Measurements from ENCODE around the gene LRRC15. TPM values are rescaled to one million over a fixed set of nuclear protein-coding genes. Genes with fewer than 3 reads are reported as not detected.

Gene LRRC15
- not detected for total RNA-seq

GRCh38 chr3:194369522-194370279 is at the start of gene LRRC15:
Gene LRRC15 (minus strand): TSS chr3:194369743. CDS start chr3:194361043, 8,700 bp downstream.
- ATAC-seq (replicated peaks): peak; percentile 45
- no peak within 1 kb of the TSS for H3K4me3 Mint-ChIP-seq
- no peaks in the 10 kb centered on the region for H3K4me1 Mint-ChIP-seq
- no peaks in the 10 kb centered on the region for H3K36me3 Mint-ChIP-seq (ENCODE audit: low read depth)
- peaks cover 31% of the 10 kb centered on the region for H3K27me3 Mint-ChIP-seq
- H3K9me3 Mint-ChIP-seq: no peaks in the 10 kb centered on the region
- H3K27ac Mint-ChIP-seq: no peak within 1 kb of the TSS

- no peak for ATAC-seq (replicated peaks)
- Mint-ChIP-seq H3K36me3 (ENCODE audit: low read depth) (peaks cover 100% of the 10 kb centered on the region), H3K4me1 (peaks cover 6% of the 10 kb centered on the region), H3K4me3 (no peak overlapping the region), H3K27me3 (no peaks in the 10 kb centered on the region), H3K9me3 (no peaks in the 10 kb centered on the region), H3K27ac (no peak overlapping the region)
These were observed 49.1 kb upstream of the LRRC15 start for GRCh38 chr3:194418671-194419070.

- no peaks in the 10 kb centered on the region for H3K27me3 Mint-ChIP-seq
- peak overlapping the region; percentile 69 for H3K27ac Mint-ChIP-seq
- peaks cover 92% of the 10 kb centered on the region for H3K36me3 Mint-ChIP-seq (ENCODE audit: low read depth)
- no peaks in the 10 kb centered on the region for H3K9me3 Mint-ChIP-seq
- ATAC-seq (replicated peaks): peak; percentile 82
- H3K4me3 Mint-ChIP-seq: peak overlapping the region; percentile 28
- H3K4me1 Mint-ChIP-seq: peaks cover 11% of the 10 kb centered on the region
These were observed 37.9 kb upstream of the LRRC15 start for GRCh38 chr3:194407423-194407822.

DNA sequence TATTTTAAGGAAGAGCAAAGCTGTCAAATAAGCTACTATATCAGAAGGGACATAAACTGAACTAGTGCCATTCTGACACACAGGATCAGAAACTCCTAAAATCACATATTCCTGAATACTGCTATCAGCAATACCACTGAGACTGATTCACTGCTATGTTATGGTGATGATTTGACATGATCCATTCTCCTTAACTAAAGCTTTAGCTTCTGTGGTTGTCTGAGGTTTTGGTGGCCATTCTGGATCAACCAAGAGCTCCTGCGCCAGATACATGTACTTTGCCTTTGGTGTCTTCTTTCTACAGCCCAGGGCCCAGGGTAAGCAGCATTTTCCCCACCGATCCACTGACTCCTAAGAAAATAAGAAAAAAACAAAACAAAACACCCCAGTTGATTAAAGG is 36.2 kb upstream of the LRRC15 start:
- Mint-ChIP-seq H3K9me3 (no peaks in the 10 kb centered on the region), H3K27ac (peak overlapping the region; percentile 52), H3K36me3 (ENCODE audit: low read depth) (peaks cover 76% of the 10 kb centered on the region), H3K4me3 (no peak overlapping the region), H3K27me3 (no peaks in the 10 kb centered on the region), H3K4me1 (peaks cover 11% of the 10 kb centered on the region)
- ATAC-seq (replicated peaks): no peak

GRCh38 chr3:194404365-194405140 is 35.0 kb upstream of the LRRC15 start:
- H3K9me3 Mint-ChIP-seq: no peaks in the 10 kb centered on the region
- H3K36me3 Mint-ChIP-seq (ENCODE audit: low read depth): peaks cover 64% of the 10 kb centered on the region
- no peaks in the 10 kb centered on the region for H3K27me3 Mint-ChIP-seq
- H3K27ac Mint-ChIP-seq: no peak overlapping the region
- H3K4me1 Mint-ChIP-seq: peaks cover 16% of the 10 kb centered on the region
- H3K4me3 Mint-ChIP-seq: no peak overlapping the region
- ATAC-seq (replicated peaks): no peak

DNA sequence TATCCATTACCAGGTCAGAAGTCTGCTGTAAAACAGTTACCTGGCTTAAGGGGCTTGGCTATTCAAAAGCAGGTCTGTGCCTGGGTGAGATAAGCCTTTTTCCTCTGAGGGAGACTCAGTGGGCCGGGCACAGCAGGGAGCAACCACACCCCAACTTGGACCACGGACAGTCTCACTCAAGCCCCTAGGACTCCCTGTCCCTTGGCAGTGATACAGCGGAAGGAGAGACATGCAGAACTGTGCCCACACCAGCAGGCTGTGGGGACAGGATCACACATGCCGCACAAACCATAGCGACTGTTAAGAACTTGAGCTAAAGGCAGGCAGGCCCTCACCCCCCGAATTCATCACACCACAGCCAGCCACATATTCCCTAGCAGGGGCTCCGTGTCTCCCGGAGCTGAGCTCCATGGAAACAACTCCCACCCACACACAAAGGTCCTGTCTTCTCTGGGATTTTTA is 32.4 kb upstream of the LRRC15 start:
- Mint-ChIP-seq H3K4me3 (no peak overlapping the region), H3K36me3 (ENCODE audit: low read depth) (peaks cover 41% of the 10 kb centered on the region), H3K4me1 (peaks cover 30% of the 10 kb centered on the region), H3K27me3 (no peaks in the 10 kb centered on the region), H3K9me3 (no peaks in the 10 kb centered on the region), H3K27ac (no peak overlapping the region)
- ATAC-seq (replicated peaks): no peak

DNA sequence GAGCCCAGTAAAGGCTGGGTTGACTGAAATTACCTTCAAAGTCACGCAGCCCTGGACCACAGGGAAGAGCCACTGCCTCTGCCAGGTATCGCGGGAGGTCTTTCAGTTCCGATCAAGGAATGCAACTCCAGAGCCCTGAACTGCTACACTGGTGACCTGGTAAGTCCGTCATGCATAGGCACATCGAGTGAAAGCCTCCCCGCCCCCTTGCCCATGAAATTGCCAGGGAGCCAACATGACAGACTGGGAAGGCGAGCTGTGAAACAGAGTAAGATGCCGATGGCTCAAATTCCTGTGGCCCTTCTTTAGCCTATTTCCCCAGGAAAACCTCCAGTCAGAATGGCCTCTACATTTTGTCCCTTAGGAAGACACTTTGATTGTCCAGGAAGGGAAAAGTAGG is 31.8 kb upstream of the LRRC15 start:
- peaks cover 32% of the 10 kb centered on the region for H3K4me1 Mint-ChIP-seq
- ATAC-seq (replicated peaks): no peak
- H3K27ac Mint-ChIP-seq: no peak overlapping the region
- H3K4me3 Mint-ChIP-seq: no peak overlapping the region
- no peaks in the 10 kb centered on the region for H3K9me3 Mint-ChIP-seq
- H3K36me3 Mint-ChIP-seq (ENCODE audit: low read depth): peaks cover 36% of the 10 kb centered on the region
- no peaks in the 10 kb centered on the region for H3K27me3 Mint-ChIP-seq

DNA sequence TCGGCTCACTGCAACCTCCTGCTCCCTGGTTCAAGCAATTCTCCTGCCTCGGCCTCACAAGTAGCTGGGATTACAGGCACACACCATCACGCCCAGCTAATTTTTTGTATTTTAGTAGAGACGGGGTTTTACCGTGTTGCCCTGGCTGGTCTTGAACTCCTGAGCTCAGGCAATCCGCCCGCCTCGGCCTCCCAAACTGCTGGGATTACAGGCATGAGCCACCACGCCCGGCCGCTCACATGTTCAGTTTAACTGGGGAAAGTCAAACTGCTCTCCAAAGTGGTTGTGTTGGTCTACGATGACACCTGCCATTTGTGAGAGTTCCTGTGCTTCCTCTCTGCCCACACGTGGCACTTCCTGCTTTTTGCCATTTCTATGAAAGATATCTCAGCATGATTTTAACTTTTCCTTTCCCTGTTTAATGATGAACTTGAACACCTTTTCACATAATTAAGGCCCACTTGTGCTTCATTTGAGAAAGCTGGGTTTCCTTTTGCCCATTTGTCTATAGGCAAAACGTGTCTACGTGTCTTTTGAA is 30.4 kb upstream of the LRRC15 start:
- Mint-ChIP-seq H3K4me1 (peaks cover 42% of the 10 kb centered on the region), H3K9me3 (no peaks in the 10 kb centered on the region), H3K36me3 (ENCODE audit: low read depth) (peaks cover 22% of the 10 kb centered on the region), H3K27ac (no peak overlapping the region), H3K4me3 (no peak overlapping the region), H3K27me3 (no peaks in the 10 kb centered on the region)
- no peak for ATAC-seq (replicated peaks)

DNA sequence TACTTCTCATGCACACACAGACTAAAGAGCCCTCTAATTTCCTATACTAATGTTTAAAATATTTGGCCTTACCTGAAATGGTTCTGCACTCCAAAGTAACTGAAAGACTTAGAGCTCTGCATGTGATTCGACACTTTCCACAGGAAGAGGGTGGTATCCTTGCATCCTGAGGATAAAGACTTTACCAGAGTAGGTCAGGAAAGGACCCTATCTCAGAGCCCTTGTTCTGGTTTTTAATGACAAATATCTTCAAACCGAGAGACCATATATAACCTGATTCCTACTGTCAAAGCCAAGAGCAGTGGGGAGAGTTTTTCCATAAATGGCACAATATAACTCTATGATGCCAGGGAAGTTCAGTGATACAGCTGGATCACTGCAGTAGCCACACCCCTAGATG is 29.6 kb upstream of the LRRC15 start, which contains the start of gene GP5:
TSS of gene GP5 (minus strand) at position 101 of the 400 bp plus-strand sequence. CDS start 984 bp downstream, outside the sequence.
- peaks cover 40% of the 10 kb centered on the region for H3K4me1 Mint-ChIP-seq
- H3K4me3 Mint-ChIP-seq: peak within 1 kb of the TSS; percentile 85
- H3K27ac Mint-ChIP-seq: no peak within 1 kb of the TSS
- peaks cover 14% of the 10 kb centered on the region for H3K36me3 Mint-ChIP-seq (ENCODE audit: low read depth)
- no peaks in the 10 kb centered on the region for H3K9me3 Mint-ChIP-seq
- no peak for ATAC-seq (replicated peaks)
- H3K27me3 Mint-ChIP-seq: no peaks in the 10 kb centered on the region

DNA sequence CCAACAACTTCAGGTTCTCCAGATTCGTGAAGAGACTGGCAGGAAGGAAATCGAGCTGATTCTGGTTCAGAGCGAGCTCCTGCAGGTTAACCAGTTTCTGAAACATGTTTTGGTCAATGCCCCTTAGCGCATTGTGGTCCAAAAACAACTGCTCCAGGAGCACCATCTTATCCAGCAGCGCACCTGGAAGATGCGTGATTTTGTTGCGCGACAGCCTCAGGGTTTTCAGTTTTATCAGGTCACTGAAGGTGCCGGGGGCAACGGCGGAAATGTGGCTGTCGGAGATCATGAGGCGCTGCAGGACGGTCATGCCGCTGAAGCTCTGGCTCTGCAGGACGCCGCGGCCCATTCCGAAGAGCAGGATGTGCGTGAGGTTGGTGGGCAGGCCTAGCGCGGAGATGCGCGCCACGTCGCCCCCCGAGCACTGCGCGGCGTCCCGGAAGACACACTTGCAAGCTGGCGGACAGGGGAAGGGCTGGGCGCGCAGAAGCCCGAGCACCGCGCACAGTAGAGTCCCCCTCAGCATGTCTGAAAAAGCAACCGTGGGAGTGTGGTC is 28.3 kb upstream of the LRRC15 start:
- Mint-ChIP-seq H3K27ac (no peak overlapping the region), H3K27me3 (no peaks in the 10 kb centered on the region), H3K36me3 (ENCODE audit: low read depth) (peaks cover under 1% of the 10 kb centered on the region), H3K4me1 (peaks cover 40% of the 10 kb centered on the region), H3K4me3 (peak overlapping the region; percentile 85), H3K9me3 (no peaks in the 10 kb centered on the region)
- peak; percentile 13 for ATAC-seq (replicated peaks)

- no peaks in the 10 kb centered on the region for H3K27me3 Mint-ChIP-seq
- H3K4me3 Mint-ChIP-seq: peak overlapping the region; percentile 85
- no peaks in the 10 kb centered on the region for H3K9me3 Mint-ChIP-seq
- no peak overlapping the region for H3K27ac Mint-ChIP-seq
- H3K4me1 Mint-ChIP-seq: peaks cover 40% of the 10 kb centered on the region
- ATAC-seq (replicated peaks): peak; percentile 48
- no peaks in the 10 kb centered on the region for H3K36me3 Mint-ChIP-seq (ENCODE audit: low read depth)
These were observed 27.6 kb upstream of the LRRC15 start for GRCh38 chr3:194396859-194397756.

- no peaks in the 10 kb centered on the region for H3K36me3 Mint-ChIP-seq (ENCODE audit: low read depth)
- no peaks in the 10 kb centered on the region for H3K27me3 Mint-ChIP-seq
- peak overlapping the region; percentile 85 for H3K4me3 Mint-ChIP-seq
- no peaks in the 10 kb centered on the region for H3K9me3 Mint-ChIP-seq
- peaks cover 40% of the 10 kb centered on the region for H3K4me1 Mint-ChIP-seq
- H3K27ac Mint-ChIP-seq: peak overlapping the region; percentile 51
- no peak for ATAC-seq (replicated peaks)
These were observed 27.0 kb upstream of the LRRC15 start for GRCh38 chr3:194396539-194396858.

DNA sequence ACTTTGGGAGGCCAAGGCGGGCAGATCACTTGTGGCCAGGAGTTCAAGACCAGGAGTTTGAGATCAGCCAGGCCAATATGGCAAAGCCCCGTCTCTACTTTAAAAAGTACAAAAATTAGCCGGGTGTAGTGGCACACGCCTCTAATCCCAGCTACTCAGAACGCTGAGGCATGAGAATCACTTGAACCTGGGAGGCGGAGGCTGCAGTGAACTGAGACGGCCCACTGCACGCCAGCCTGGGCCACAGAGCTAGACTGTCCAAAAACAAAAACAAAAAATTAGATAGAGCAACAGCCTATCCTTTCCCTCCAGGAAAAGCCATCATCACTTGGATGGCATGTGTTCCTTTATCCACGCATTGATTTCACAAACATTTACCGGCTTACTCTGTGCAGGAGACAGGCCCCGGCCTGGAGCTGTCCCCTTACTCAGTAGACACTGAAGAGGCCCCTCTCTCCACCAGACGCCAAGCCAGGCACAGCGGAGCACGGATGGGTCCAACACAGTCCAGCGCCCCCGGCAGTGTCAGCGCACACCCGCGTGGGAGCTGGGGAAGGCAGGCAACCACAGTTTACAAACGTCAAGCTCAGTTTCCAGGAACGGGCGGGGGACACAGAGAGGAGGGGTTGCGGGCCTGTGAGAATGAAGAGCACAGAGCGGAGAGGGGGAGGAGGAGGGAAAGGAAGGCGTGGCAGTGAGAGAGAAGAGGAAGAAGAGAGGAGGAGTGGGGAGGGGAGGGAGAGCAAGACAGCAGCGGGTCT is 26.4 kb upstream of the LRRC15 start:
- Mint-ChIP-seq H3K4me1 (peaks cover 40% of the 10 kb centered on the region), H3K9me3 (peaks cover 3% of the 10 kb centered on the region), H3K27me3 (no peaks in the 10 kb centered on the region), H3K4me3 (peak overlapping the region; percentile 85), H3K27ac (peak overlapping the region; percentile 51), H3K36me3 (ENCODE audit: low read depth) (no peaks in the 10 kb centered on the region)
- ATAC-seq (replicated peaks): peak; percentile 78

All from activated T-helper 17 cell treated with anti-CD3 and anti-CD28 coated beads, Interleukin-2, amount 50 U/mL, for 72 hours (primary cell).